HFFc6 (cell line): Measurements from ENCODE around the gene OR6B3. TPM values are rescaled to one million over a fixed set of nuclear protein-coding genes. Genes with fewer than 3 reads are reported as not detected.

Source experiments
- DNase-seq: peaks from one replicate; pipeline ENCODE4 v3.0.0-alpha.2; 2018
- H3K27ac Mint-ChIP-seq: 2 replicates; pipeline ENCODE4 v1.8.0; 2020; ENCODE audit warnings: mild to moderate bottlenecking, mixed read lengths
- H3K27me3 Mint-ChIP-seq: 2 replicates; pipeline ENCODE4 v1.8.0; 2021; ENCODE audit warnings: mild to moderate bottlenecking, moderate library complexity, mixed read lengths; ENCODE audit not compliant: insufficient read depth
- H3K36me3 Mint-ChIP-seq: 2 replicates; pipeline ENCODE4 v1.8.0; 2021; ENCODE audit warnings: low read depth, mixed read lengths
- H3K4me1 Mint-ChIP-seq: 2 replicates; pipeline ENCODE4 v1.8.0; 2020; ENCODE audit warnings: low read depth, mixed read lengths
- H3K4me3 Mint-ChIP-seq: 2 replicates; pipeline ENCODE4 v1.8.0; 2020; ENCODE audit warnings: mild to moderate bottlenecking, moderate library complexity, mixed read lengths
- H3K9me3 Mint-ChIP-seq: 2 replicates; pipeline ENCODE4 v1.8.0; 2020; ENCODE audit warnings: mild to moderate bottlenecking, mixed read lengths
- total RNA-seq, 6 experiments: library from RNA; stranded (reverse); fragmentation: NEBNext Ultra II Directional; extraction: Animal tissue kit (Norgen Biotek cat#: 25700); gene quantifications; 2 replicates in 1 of 6; 3 replicates in 5 of 6; pipeline ENCODE4 v1.2.3, GENCODE V29; 2021
- TF ChIP-seq, protein P1 (sequence below): fragments of 200-600 bp; sonication (generic); IDR thresholded peaks from 2 replicates; pipeline ENCODE4 v1.5.0; 2021; ENCODE audit warnings: antibody characterized with exemption, mild to moderate bottlenecking

The OR6B3 gene
- total RNA-seq, 6 experiments from 2014 or later, result not detected

DNA sequence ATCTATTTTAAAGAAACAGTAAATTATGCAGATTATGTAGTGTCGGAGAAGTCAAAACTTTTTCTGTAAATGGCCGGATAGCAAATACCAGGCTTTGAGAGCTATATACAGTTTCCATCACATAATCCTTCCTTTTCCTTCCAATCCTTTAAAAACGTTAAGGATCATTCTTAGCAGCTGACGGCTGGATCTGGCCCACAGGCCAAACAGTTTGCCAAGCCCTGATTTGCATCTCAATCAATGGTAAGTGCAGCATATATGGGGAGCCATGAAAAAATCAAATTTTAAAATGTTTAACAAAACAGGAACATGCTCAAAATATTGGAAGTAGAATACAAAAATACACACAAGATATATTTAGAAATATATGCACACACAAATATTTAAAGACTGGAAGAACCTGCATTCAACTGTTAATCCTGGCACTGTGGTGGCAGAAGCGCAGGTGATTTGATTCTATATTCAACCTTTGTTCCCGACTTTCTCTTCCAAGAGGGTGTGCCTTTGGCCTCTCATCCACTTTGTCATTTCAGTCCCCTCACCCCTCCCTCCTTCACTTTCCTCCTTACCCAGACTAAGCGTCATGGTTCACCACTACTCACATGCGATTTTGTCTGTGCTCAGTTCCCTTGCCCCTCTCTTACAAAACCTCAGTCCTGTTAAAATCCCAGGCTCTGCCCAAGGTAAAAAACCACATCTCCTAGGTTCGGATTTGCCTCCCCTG lies 55.5 kb downstream of the OR6B3 start:
- peaks cover 21% of the 10 kb centered on the region for H3K36me3 Mint-ChIP-seq
- peaks cover 1% of the 10 kb centered on the region; the same call in 1 of the 2 replicates for H3K27me3 Mint-ChIP-seq
- H3K4me3 Mint-ChIP-seq, result no peak overlapping the region
- no peaks in the 10 kb centered on the region for H3K4me1 Mint-ChIP-seq
- TF ChIP-seq, protein P1, sequence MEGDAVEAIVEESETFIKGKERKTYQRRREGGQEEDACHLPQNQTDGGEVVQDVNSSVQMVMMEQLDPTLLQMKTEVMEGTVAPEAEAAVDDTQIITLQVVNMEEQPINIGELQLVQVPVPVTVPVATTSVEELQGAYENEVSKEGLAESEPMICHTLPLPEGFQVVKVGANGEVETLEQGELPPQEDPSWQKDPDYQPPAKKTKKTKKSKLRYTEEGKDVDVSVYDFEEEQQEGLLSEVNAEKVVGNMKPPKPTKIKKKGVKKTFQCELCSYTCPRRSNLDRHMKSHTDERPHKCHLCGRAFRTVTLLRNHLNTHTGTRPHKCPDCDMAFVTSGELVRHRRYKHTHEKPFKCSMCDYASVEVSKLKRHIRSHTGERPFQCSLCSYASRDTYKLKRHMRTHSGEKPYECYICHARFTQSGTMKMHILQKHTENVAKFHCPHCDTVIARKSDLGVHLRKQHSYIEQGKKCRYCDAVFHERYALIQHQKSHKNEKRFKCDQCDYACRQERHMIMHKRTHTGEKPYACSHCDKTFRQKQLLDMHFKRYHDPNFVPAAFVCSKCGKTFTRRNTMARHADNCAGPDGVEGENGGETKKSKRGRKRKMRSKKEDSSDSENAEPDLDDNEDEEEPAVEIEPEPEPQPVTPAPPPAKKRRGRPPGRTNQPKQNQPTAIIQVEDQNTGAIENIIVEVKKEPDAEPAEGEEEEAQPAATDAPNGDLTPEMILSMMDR, result no peak
- DNase-seq, result no peak
- H3K9me3 Mint-ChIP-seq, result no peaks in the 10 kb centered on the region
- H3K27ac Mint-ChIP-seq, result no peak overlapping the region

Other genes with a start within 250 kb of the OR6B3 start
- gene NDUFA10, start 28.2 kb downstream of the OR6B3 start, total RNA-seq, result 100 to 1,000 TPM; 116 to 133 (median 125) TPM
- not detected for gene OR6B2, start 23.1 kb downstream of the OR6B3 start, total RNA-seq
- 100 to 1,000 TPM; 147 to 239 (median 211) TPM for gene COPS9, start 82.8 kb upstream of the OR6B3 start, total RNA-seq
- gene OTOS, start 87.1 kb upstream of the OR6B3 start, total RNA-seq, result under 1 TPM in 2 of 6 experiments, not detected in 4; 0.27 to 0.43 TPM